T-helper 22 cell (primary cell): ENCODE data around the gene SKIC2.
"Not testable (repeated sequence)": the region's sequence is repeated elsewhere in the genome, so short reads cannot be mapped to it uniquely, and the experiment has no call there.

Experiments
- DNase-seq: peaks from one replicate; pipeline ENCODE4 v3.0.0-alpha.2; 2020; ENCODE audit warnings: low read depth

SKIC2 gene

DNA sequence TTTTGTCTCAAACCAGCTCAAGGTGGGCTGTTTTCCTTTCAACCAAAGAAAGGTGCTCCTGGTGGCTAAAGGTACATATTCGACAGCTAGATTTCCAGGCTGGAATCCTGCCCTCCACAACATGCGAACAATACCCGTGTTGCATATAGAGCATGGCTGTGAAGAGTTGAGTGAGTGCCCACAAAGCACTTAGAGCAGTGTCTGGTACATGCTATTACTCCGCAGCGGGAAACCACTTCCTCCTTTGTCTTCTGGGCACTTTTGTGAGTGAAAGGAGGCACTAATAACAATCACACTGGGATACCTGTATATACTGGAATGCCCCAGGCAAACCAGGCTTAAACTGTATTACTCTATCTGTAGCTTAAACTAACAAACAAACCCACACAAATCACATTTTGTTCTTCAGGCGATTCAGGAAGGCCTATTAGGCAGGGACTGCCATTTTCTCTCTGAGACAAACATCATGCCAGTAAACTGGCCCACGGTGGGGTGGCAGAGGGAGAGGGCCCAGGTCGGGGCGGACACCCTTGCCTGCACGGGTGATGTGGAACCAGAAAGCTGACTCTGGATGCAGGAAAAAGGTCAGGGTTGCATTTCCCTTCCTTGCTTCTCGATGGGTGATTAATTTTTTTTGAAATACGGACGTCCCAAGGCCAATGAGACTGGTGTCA is 46.0 kb downstream of the SKIC2 start:
- DNase-seq: not testable (repeated sequence)

DNA sequence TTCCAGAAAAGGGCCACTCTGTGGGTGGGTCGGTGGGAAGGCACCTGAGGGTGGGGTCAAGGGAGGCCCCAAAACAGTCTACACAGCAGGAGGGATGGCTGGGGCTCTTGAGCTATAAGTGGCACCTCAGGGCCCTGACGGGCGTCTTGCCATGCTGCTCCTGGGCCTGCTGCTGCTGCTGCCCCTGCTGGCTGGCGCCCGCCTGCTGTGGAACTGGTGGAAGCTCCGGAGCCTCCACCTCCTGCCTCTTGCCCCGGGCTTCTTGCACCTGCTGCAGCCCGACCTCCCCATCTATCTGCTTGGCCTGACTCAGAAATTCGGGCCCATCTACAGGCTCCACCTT is 46.5 kb downstream of the SKIC2 start:
- DNase-seq: not testable (repeated sequence)

DNA sequence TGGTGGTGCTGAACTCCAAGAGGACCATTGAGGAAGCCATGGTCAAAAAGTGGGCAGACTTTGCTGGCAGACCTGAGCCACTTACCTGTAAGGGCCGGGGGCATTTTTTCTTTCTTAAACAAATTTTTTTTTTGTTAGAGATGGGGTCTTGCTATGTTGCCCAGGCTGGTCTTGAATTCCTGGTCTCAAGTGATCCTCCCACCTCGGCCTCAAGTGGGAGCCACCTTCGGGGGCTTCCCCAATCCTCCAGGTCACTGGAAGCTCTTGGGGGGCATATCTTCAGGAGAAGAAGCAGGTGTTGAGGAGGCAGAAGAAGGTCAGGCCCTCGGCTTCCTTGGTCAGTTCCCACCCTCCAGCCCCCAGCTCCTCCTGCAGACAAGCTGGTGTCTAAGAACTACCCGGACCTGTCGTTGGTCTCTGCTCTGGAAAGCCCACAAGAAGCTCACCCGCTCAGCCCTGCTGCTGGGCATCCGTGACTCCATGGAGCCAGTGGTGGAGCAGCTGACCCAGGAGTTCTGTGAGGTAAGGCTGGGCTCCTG is 47.1 kb downstream of the SKIC2 start:
- not testable (repeated sequence) for DNase-seq

DNA sequence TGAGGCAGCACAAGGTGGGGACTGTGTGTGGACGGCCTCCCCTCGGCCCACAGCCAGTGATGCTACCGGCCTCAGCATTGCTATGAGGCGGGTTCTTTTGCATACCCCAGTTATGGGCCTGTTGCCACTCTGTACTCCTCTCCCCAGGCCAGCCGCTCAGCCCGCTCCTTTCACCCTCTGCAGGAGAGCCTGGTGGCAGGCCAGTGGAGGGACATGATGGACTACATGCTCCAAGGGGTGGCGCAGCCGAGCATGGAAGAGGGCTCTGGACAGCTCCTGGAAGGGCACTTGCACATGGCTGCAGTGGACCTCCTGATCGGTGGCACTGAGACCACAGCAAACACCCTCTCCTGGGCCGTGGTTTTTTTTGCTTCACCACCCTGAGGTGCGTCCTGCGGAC is 48.1 kb downstream of the SKIC2 start:
- DNase-seq: not testable (repeated sequence)

DNA sequence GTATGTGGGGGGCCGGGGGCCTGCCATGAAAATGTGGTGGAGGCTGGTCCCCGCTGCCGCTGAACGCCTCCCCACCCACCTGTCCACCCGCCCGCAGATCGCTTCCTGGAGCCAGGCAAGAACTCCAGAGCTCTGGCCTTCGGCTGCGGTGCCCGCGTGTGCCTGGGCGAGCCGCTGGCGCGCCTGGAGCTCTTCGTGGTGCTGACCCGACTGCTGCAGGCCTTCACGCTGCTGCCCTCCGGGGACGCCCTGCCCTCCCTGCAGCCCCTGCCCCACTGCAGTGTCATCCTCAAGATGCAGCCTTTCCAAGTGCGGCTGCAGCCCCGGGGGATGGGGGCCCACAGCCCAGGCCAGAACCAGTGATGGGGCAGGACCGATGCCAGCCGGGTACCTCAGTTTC is 49.1 kb downstream of the SKIC2 start:
- not testable (repeated sequence) for DNase-seq

DNA sequence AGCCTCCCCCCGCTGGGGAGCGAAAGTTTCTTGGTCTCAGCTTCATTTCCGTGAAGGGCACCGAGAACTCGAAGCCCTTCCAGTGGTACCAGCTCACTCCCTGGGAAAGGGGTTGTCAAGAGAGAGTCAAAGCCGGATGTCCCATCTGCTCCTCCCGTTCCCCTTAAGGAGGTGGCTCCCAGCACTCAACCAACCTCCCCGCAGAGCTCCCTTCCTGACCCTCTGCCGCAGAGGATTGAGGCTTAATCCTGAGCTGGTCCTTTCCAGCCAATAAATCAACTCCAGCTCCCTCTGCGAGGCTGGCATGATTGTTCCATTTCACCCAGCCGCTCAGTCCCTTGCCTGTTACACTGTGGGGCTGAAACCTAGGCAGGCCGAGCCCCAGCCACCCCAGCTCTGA is 49.6 kb downstream of the SKIC2 start:
- DNase-seq: not testable (repeated sequence)

DNA sequence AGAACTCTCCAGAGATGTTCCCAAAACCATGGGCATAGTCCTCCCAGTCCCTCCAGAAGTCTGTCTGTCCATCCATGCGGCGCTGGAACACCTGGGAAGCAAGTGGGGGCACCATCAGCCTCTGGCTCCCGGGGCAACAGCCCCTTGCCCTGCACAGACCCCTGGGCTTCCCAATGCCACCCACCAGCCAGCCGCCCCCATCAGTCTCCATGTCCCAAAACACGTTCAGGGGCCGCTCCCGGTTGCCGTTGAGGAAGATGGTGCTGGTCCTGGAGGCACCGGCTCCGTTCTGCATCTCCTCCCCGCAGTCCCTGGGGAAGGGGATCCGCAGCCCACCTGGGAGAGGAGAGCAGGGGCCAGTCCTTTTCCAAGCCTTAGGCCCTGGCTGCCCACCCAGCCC is 50.6 kb downstream of the SKIC2 start:
- not testable (repeated sequence) for DNase-seq

DNA sequence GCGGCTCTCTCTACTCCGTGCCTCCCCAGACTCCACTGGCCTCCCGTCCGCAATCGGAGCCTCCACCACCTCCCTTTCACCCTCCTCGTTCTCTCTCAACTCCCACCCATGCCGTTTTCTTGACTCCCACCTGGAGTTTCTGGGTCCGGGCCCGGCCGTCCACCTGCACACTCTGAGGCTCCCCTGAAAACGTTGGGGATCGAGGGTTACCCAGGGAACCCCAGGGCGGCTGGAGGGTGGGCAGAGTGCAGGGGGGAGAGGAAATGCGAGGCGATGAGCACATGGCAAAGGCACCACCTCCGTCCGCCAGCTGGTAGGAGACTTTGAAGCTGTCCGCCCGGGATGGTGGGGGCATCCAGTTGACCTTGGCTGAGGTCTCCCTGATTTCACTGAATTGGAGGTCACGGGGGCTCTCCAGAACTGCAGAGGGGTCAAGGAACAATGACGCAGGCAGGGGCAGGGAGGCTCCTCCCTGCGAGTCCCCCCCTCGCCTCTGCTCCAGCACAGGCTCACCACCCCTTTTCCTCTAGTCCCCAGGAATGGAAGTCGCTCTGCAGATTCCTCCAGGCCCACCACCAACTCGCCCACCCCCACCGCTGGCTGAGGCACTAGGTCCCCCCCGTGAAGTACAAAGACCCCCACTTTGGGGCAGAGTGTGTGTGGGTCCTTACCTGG is 52.0 kb downstream of the SKIC2 start:
- not testable (repeated sequence) for DNase-seq

DNA sequence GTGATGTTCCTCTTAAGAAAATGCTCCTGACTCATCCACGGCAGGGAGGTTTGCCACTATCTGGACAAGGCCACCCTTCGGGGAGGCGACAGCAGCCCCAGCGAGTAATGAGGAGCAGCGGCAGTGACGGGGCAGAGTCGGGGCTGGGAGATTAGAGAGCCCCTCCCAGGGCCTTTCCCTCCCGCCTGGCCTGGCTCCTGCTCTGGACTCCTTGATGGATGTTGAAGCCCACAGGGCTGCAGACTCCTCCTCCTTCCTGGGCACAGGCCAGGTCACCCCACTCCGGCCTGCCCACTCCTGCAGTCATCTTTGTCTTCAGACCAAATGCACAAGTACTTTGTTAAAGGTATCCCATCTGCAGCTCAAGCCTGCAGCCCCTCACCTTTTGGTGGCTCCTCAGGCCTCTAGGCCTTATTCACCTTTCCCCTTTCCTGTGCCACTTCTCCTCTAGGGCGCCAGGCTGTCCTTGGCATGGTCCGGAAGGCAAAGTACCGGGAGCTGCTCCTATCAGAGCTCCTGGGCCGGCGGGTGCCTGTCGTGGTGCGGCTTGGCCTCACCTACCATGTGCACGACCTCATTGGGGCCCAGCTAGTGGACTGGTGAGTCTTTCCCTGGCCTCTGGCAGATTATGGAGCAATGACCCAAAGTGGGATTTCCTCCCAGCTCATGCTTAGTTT is 54.1 kb downstream of the SKIC2 start:
- DNase-seq: not testable (repeated sequence)

DNA sequence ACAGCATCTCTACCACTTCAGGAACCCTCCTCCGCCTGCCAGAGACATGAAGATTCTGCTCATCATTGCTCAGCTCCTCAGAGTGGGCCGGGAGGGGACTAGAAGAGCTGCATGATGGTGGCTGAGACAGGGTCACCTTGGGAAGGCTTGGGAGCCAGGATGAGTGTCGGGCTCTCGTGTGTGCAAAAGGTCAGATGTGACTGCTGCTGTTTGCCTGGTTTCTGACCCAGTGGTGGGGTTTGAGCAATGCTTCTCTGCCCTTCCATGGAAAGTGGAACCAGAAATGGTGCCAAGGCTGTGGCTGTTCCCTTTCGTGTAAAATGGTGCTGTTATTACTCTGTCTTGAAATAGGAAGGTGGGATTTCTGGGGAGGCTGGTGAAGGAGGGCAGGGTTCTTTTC is 54.8 kb downstream of the SKIC2 start:
- DNase-seq: not testable (repeated sequence)

DNA sequence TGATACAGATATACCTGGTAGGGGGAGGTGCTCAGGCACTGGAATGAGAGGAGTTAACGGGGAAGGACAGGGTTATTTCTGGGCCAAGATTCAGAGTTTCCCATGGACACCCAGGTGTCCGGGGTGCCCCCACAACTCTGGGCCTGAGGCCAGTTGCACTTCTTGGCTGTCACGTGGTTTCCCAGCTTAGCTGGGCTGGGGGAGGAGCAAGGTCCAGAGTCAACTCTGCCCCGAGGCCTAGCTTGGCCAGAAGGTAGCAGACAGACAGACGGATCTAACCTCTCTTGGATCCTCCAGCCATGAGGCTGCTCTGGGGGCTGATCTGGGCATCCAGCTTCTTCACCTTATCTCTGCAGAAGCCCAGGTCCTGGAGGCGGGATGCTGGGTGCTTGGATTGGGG is 55.6 kb downstream of the SKIC2 start, which contains the start of gene C4B:
C4B (plus strand) TSS at position 249 of the 400 bp plus-strand sequence; CDS start at position 300, 51 bp downstream.
- not testable (repeated sequence) for DNase-seq
